IMR-90 (cell line): ENCODE results near the gene FBXO34. TPM values are rescaled to one million over a fixed set of nuclear protein-coding genes. Genes with fewer than 3 reads are reported as not detected.

Experiments
- ATAC-seq: fragments of 200-7000 bp; cut with Tn5 transposase; 2 replicates; pipeline ENCODE4 v1.9.1; 2020; ENCODE audit warnings: low read depth, mild to moderate bottlenecking, moderate library complexity
- BruUV-seq: library from RNA; stranded (reverse); fragments of 400-500 nt; replicated peaks from 2 replicates; lab custom pipeline; 2021; lab: Mats Ljungman, UMichigan
- CTCF ChIA-PET: fragments of 300-600 bp; formaldehyde crosslinking; extraction: SDS; loops from one replicate; lab custom pipeline; 2021; ENCODE audit warnings: antibody characterized with exemption; lab: Yijun Ruan, JAX
- POLR2A ChIA-PET: fragments of 300-600 bp; sonication (Branson Sonifier 250); formaldehyde crosslinking; loops from one replicate; lab custom pipeline; 2022; ENCODE audit warnings: antibody characterized with exemption; ENCODE audit not compliant: unreplicated experiment; lab: Charles Lee
- DNase-seq: peaks from one replicate; pipeline ENCODE4 v3.0.0; 2013
- H2AFZ ChIP-seq: replicated peaks from 2 replicates; pipeline ENCODE3; 2013; ENCODE audit warnings: low read length, mild to moderate bottlenecking; ENCODE audit not compliant: poor library complexity
- H2AK5ac ChIP-seq: 2 replicates; pipeline ENCODE4 v1.6.1; 2013; ENCODE audit warnings: low read depth, low read length, inconsistent platforms
- H2AK9ac ChIP-seq: replicated peaks from 2 replicates; pipeline ENCODE3; 2013; ENCODE audit warnings: mild to moderate bottlenecking, low read depth, low read length, moderate library complexity; ENCODE audit not compliant: poor library complexity
- H2BK120ac ChIP-seq: 2 replicates; pipeline ENCODE4 v1.6.1; 2013; ENCODE audit warnings: low read depth, low read length, inconsistent platforms
- H2BK15ac ChIP-seq: 3 replicates; pipeline ENCODE4 v1.6.1; 2013; ENCODE audit warnings: low read depth, low read length, inconsistent platforms
- H2BK20ac ChIP-seq: 2 replicates; pipeline ENCODE4 v1.6.1; 2013; ENCODE audit warnings: low read depth, mild to moderate bottlenecking, inconsistent platforms, low read length, moderate library complexity
- H2BK5ac ChIP-seq: 2 replicates; pipeline ENCODE4 v1.6.1; 2013; ENCODE audit warnings: mild to moderate bottlenecking, low read depth, low read length, inconsistent platforms; ENCODE audit not compliant: poor library complexity, severe bottlenecking
- H3K14ac ChIP-seq: replicated peaks from 2 replicates; pipeline ENCODE4 v1.6.1; 2013; ENCODE audit warnings: low read depth, low read length, inconsistent platforms
- H3K18ac ChIP-seq: 2 replicates; pipeline ENCODE4 v1.6.1; 2013; ENCODE audit warnings: low read depth, low read length, control low read depth
- H3K23ac ChIP-seq: 2 replicates; pipeline ENCODE4 v1.6.1; 2013; ENCODE audit warnings: low read depth, low read length, inconsistent platforms
- H3K27ac ChIP-seq: 2 replicates; pipeline ENCODE4 v1.5.1; 2013; ENCODE audit warnings: mild to moderate bottlenecking, control low read depth, low read length; ENCODE audit not compliant: insufficient read depth
- H3K27me3 ChIP-seq: 2 replicates; pipeline ENCODE4 v1.6.1; 2013; ENCODE audit warnings: low read length; ENCODE audit not compliant: control insufficient read depth, insufficient read depth
- H3K36me3 ChIP-seq: 2 replicates; pipeline ENCODE4 v1.6.1; 2013; ENCODE audit warnings: low read length, mixed read lengths; ENCODE audit not compliant: control insufficient read depth, insufficient read depth
- H3K4ac ChIP-seq: 2 replicates; pipeline ENCODE4 v1.6.1; 2013; ENCODE audit warnings: low read depth, low read length, inconsistent platforms
- H3K4me1 ChIP-seq: 2 replicates; pipeline ENCODE4 v1.6.1; 2013; ENCODE audit warnings: low read length, mixed read lengths; ENCODE audit not compliant: control insufficient read depth, insufficient read depth
- H3K4me2 ChIP-seq: 2 replicates; pipeline ENCODE4 v1.6.1; 2013; ENCODE audit warnings: low read depth, mild to moderate bottlenecking, control low read depth, low read length, moderate library complexity
- H3K4me3 ChIP-seq: 2 replicates; pipeline ENCODE4 v1.5.1; 2013; ENCODE audit warnings: low read depth, mild to moderate bottlenecking, control low read depth, low read length, moderate library complexity; ENCODE audit not compliant: insufficient read depth
- H3K56ac ChIP-seq: 2 replicates; pipeline ENCODE4 v1.6.1; 2013; ENCODE audit warnings: low read length, inconsistent platforms; ENCODE audit not compliant: insufficient read depth; ENCODE audit errors: extremely low read depth
- H3K79me1 ChIP-seq, 2 experiments: 2 replicates each; pipeline ENCODE4 v1.6.1; 2013; ENCODE audit warnings: low read length in 2 of 2, inconsistent platforms in 1 of 2, low read depth in 1 of 2
- H3K9ac ChIP-seq: 2 replicates; pipeline ENCODE4 v1.6.1; 2013; ENCODE audit warnings: low read depth, low read length, control low read depth
- H3K9me1 ChIP-seq: 2 replicates; pipeline ENCODE4 v1.6.1; 2013; ENCODE audit warnings: low read length, inconsistent platforms; ENCODE audit not compliant: insufficient read depth
- H3K9me3 ChIP-seq: 2 replicates; pipeline ENCODE4 v1.6.1; 2013; ENCODE audit warnings: low read length; ENCODE audit not compliant: control insufficient read depth, insufficient read depth
- H4K20me1 ChIP-seq: 2 replicates; pipeline ENCODE4 v1.6.1; 2013; ENCODE audit warnings: low read length, inconsistent platforms; ENCODE audit not compliant: insufficient read depth
- H4K5ac ChIP-seq: 2 replicates; pipeline ENCODE4 v1.6.1; 2013; ENCODE audit warnings: mild to moderate bottlenecking, low read depth, low read length, control low read depth
- H4K8ac ChIP-seq, 2 experiments: 2 replicates each; pipeline ENCODE4 v1.6.1; 2013; ENCODE audit warnings: low read depth in 2 of 2, low read length in 2 of 2, control low read depth in 1 of 2, inconsistent platforms in 1 of 2
- H4K91ac ChIP-seq: 2 replicates; pipeline ENCODE4 v1.6.1; 2013; ENCODE audit warnings: low read depth, low read length, inconsistent platforms; ENCODE audit not compliant: insufficient read depth
- MAFK ChIP-seq: IDR thresholded peaks from 2 replicates; pipeline ENCODE4 v1.6.1; 2012; ENCODE audit warnings: low read depth, low read length, improper control_type of control experiment
- NFE2L2 ChIP-seq: fragments of 150-350 bp; IDR thresholded peaks from 2 replicates; pipeline ENCODE4 v1.6.1; 2016; ENCODE audit warnings: low read depth, mild to moderate bottlenecking, low read length
- POLR2A ChIP-seq: IDR thresholded peaks from 2 replicates; pipeline ENCODE4 v1.6.1; 2012; ENCODE audit warnings: mild to moderate bottlenecking, low read depth, low read length
- RCOR1 ChIP-seq: IDR thresholded peaks from 2 replicates; pipeline ENCODE4 v1.6.1; 2012; ENCODE audit warnings: mild to moderate bottlenecking, low read length, improper control_type of control experiment; ENCODE audit not compliant: insufficient replicate concordance
- RFX5 ChIP-seq: IDR thresholded peaks from 2 replicates; pipeline ENCODE4 v1.8.0; 2012; ENCODE audit warnings: low read depth, mild to moderate bottlenecking, low read length, moderate library complexity
- SMC3 ChIP-seq: fragments of 150-350 bp; IDR thresholded peaks from 2 replicates; pipeline ENCODE4 v1.6.1; 2016; ENCODE audit warnings: low read depth, mild to moderate bottlenecking, antibody characterized with exemption, low read length, moderate library complexity
- USF2 ChIP-seq: fragments of 150-350 bp; IDR thresholded peaks from 2 replicates; pipeline ENCODE4 v1.6.1; 2017; ENCODE audit warnings: mild to moderate bottlenecking, antibody characterized with exemption, low read length, low read depth
- WGBS, 2 experiments: methylation state at CpG; one replicate each; pipeline versions ENCODE4 v1.1.5 to v1.1.7; 2013; ENCODE audit warnings: missing lambda C conversion rate in 2 of 2; ENCODE audit not compliant: insufficient read length in 1 of 2; ENCODE audit errors: extremely low coverage in 2 of 2; 5-methylcytosine and 5-hydroxymethylcytosine counted together
- dilution Hi-C: fragments of 300-500 bp; cut with HindIII; formaldehyde crosslinking; loops from one replicate; pipeline ENCODE4 v1.14.3; 2018; ENCODE audit warnings: low sequenced_read_pairs; ENCODE audit not compliant: unreplicated experiment
- in situ Hi-C: fragments of 300-500 bp; cut with MboI; formaldehyde crosslinking; loops from 3 replicates; pipeline ENCODE4 v1.14.3; 2019; ENCODE audit warnings: low sequenced_read_pairs, inconsistent platforms, mixed read lengths
- intact Hi-C: fragments of 100-400 bp; cut with micrococcal nuclease; formaldehyde crosslinking; loops from 2 replicates; pipeline ENCODE4 v1.10.0; 2022
- polyA plus RNA-seq, 3 experiments: library from polyadenylated mRNA; depleted of rRNA; stranded (reverse); fragments of >200 nt; gene quantifications; 2 replicates each; pipeline ENCODE4 v1.2.3, GENCODE V29; 2012; ENCODE audit warnings: low replicate concordance in 1 of 3
- total RNA-seq: library from RNA; depleted of rRNA; stranded (reverse); fragments of >200 nt; gene quantifications from 2 replicates; pipeline ENCODE4 v1.2.3, GENCODE V29; 2012

The FBXO34 gene
- total and polyA plus RNA-seq, 2 of the 4 experiments (the other 2 are of a cell fraction): 15.4 to 35.1 TPM

- WGBS, 2 experiments: no CpG with 5 or more reads among the region's 2 CpGs
- BruUV-seq: no TSS peak
These were observed 43.0 kb upstream of the FBXO34 start for GRCh38 chr14:55228261-55228660.

More at GRCh38 chr14:55228261-55228660, 43.0 kb upstream of the FBXO34 start:
- no peak overlapping the region for H2BK120ac ChIP-seq
- H3K27me3 ChIP-seq: peaks cover 15% of the 10 kb centered on the region
- H3K9me1 ChIP-seq: no peaks in the 10 kb centered on the region
- dilution Hi-C loops: no loop called here
- no peak overlapping the region for H2AFZ ChIP-seq
- no peak overlapping the region for H3K18ac ChIP-seq
- no peaks in the 10 kb centered on the region for H3K36me3 ChIP-seq
- H3K4ac ChIP-seq: no peak overlapping the region
- TF ChIP-seq NFE2L2: no peak
- TF ChIP-seq POLR2A: no peak
- TF ChIP-seq RFX5: no peak
- TF ChIP-seq RCOR1: no peak
- no peak for TF ChIP-seq MAFK
- no peak for TF ChIP-seq SMC3
- TF ChIP-seq USF2: no peak
- no peaks in the 10 kb centered on the region for H3K79me1 ChIP-seq
- intact Hi-C loops: no loop called here
- H4K91ac ChIP-seq: no peak overlapping the region
- no peak for ATAC-seq
- no peak overlapping the region for H3K4me2 ChIP-seq
- H3K4me1 ChIP-seq: no peaks in the 10 kb centered on the region
- ChIA-PET CTCF (no interaction called here), POLR2A (no interaction called here)
- H2BK20ac ChIP-seq: no peak overlapping the region
- H2BK5ac ChIP-seq: no peak overlapping the region
- H3K23ac ChIP-seq: no peak overlapping the region
- no peak overlapping the region for H3K56ac ChIP-seq
- no peaks in the 10 kb centered on the region for H4K20me1 ChIP-seq
- no peak for DNase-seq
- no peak overlapping the region for H3K9ac ChIP-seq
- no peak overlapping the region for H2AK9ac ChIP-seq
- H3K14ac ChIP-seq: no peak overlapping the region
- H2BK15ac ChIP-seq: no peak overlapping the region
- no peak overlapping the region for H3K4me3 ChIP-seq
- in situ Hi-C loops: loop anchor here (25.0 kb wide), 1 partner anchor 1259 kb away; no protein-coding TSS in a partner anchor
- H4K8ac ChIP-seq: no peak overlapping the region
- H3K9me3 ChIP-seq: no peaks in the 10 kb centered on the region
- no peak overlapping the region for H3K27ac ChIP-seq
- no peak overlapping the region for H4K5ac ChIP-seq
- no peak overlapping the region for H2AK5ac ChIP-seq
